Activated T-cell treated with anti-CD3 and anti-CD28 coated beads for 24 hours (primary cell): ENCODE data around the gene TLR5.

Experiments
- DNase-seq: peaks from one replicate; pipeline ENCODE4 v3.0.0-alpha.2; 2020; ENCODE audit warnings: low read depth

The TLR5 gene

DNA sequence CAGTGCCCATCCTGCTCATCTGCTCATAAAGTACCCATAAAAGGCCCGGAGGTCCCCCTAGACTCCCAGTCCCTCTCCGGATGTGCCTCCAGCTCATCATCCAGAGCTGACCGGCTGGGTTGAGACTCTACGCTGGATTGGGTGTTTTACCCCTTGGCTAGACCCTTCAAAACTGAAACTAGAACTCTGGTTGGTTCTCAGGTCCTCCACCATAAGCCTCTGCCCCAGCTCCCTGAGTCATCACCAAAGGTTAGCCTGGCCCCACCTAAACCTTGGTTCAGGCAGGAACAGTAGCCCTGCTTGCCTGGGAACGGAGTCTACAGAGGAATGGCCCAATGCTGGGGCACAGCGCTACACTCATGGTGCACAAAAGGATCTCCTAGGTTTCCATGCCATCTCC lies 75.1 kb downstream of the TLR5 start:
- DNase-seq: no peak

DNA sequence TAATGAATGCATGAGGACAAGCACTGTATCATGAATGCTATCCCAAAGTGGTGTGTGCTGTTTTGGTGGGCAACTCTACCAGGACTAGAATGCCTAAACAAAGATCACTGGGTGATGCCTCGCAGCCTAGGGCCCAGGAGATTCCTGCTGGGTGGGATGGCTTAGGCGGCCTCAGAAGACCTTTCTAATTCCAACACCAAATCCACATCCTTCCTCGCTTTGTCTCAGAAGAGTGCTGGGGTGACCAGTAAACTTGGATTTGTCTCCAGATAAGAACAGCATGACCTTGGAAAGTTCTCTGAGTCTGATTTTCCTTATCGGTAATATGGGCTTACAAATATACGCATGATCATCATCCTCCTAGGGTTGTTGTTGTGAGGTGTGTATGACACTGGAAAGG lies 76.6 kb downstream of the TLR5 start:
- DNase-seq: no peak

DNA sequence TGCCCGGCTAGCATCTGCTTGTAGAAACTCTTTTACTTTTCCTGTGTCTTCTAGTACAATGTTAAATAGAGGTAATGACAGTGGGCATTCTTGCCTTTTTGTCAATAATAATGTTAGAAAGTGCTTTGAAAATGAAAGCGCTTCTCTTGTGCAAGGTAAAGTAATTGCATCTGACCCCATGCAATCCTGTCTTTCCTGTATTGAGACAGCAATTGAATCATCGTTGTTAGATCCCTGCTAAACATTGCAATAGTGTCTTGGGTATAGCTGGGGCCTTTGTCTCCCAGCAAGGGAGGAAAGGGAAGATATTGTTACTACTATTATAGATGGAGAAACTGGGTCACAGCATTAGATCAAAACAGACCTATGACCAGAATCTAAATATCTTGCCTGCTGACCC lies 80.9 kb downstream of the TLR5 start:
- no peak for DNase-seq

GRCh38 chr1:223059526-223059925 lies 83.5 kb downstream of the TLR5 start:
- DNase-seq: no peak
